GM12878 (cell line): Measurements from ENCODE around the gene KIAA1217. TPM values are rescaled to one million over a fixed set of nuclear protein-coding genes. Genes with fewer than 3 reads are reported as not detected.

Experiments used
- ATAC-seq: fragments of 200-7000 bp; cut with Tn5 transposase; 3 replicates; pipeline ENCODE4 v1.9.1; 2020; ENCODE audit warnings: mild to moderate bottlenecking, moderate library complexity
- BruUV-seq: library from RNA; stranded (reverse); fragments of 400-500 nt; replicated peaks from 2 replicates; lab custom pipeline; 2021; lab: Mats Ljungman, UMichigan
- CTCF ChIA-PET: fragments of 300-600 bp; sonication (Branson Sonifier 250); formaldehyde crosslinking; extraction: SDS; loops from one replicate; lab custom pipeline; 2021; ENCODE audit warnings: inconsistent platforms; lab: Yijun Ruan, JAX
- POLR2A ChIA-PET: fragments of 350-600 bp; formaldehyde crosslinking; extraction: SDS; loops from one replicate; lab custom pipeline; 2021; ENCODE audit warnings: inconsistent platforms; lab: Charles Lee
- RAD21 ChIA-PET: fragments of 300-600 bp; sonication (Branson Sonifier 250); formaldehyde crosslinking; loops from one replicate; lab custom pipeline; 2023; ENCODE audit warnings: antibody characterized with exemption; ENCODE audit not compliant: unreplicated experiment; lab: Charles Lee
- SMC1A ChIA-PET: fragments of 300-600 bp; sonication (Branson Sonifier 250); formaldehyde crosslinking; loops from one replicate; lab custom pipeline; 2023; ENCODE audit not compliant: unreplicated experiment, uncharacterized antibody; lab: Charles Lee
- DNase-seq: peaks from one replicate; pipeline ENCODE4 v3.0.0-alpha.2; 2011; ENCODE audit warnings: low read depth, low spot score
- FAIRE-seq: peaks from 3 replicates; lab custom pipeline; 2011; peaks lifted over from hg19 to GRCh38; lab: Jason Lieb, UNC
- H2AFZ ChIP-seq: 2 replicates; pipeline ENCODE4 v1.6.0; 2011; ENCODE audit warnings: low read depth, low read length, control low read depth; ENCODE audit not compliant: control insufficient read depth
- H3K27ac ChIP-seq: 2 replicates; pipeline ENCODE4 v1.5.1; 2011; ENCODE audit warnings: control low read depth; ENCODE audit not compliant: control insufficient read depth, insufficient read depth
- H3K27me3 ChIP-seq, 2 experiments: replicated peaks in 1 of 2; 2 replicates each; pipeline versions ENCODE4 v1.6.0 to v1.6.1; 2011; ENCODE audit warnings: low read length in 1 of 2; ENCODE audit not compliant: control insufficient read depth in 2 of 2, insufficient read depth in 2 of 2
- H3K36me3 ChIP-seq, 2 experiments: 2 replicates each; pipeline ENCODE4 v1.5.1; 2011; ENCODE audit warnings: low read length in 1 of 2; ENCODE audit not compliant: control insufficient read depth in 2 of 2, insufficient read depth in 2 of 2
- H3K4me1 ChIP-seq: 2 replicates; pipeline ENCODE4 v1.6.1; 2011; ENCODE audit warnings: mild to moderate bottlenecking, low read length, moderate library complexity, mixed read lengths; ENCODE audit not compliant: control insufficient read depth, insufficient read depth
- H3K4me2 ChIP-seq: 2 replicates; pipeline ENCODE4 v1.6.0; 2011; ENCODE audit warnings: control low read depth; ENCODE audit not compliant: control insufficient read depth, insufficient read depth
- H3K4me3 ChIP-seq: fragments of 200-600 bp; sonication (generic); 2 replicates; pipeline ENCODE4 v1.5.1; 2016
- H3K79me2 ChIP-seq: 2 replicates; pipeline ENCODE4 v1.6.0; 2011; ENCODE audit warnings: low read length; ENCODE audit not compliant: control insufficient read depth, insufficient read depth
- H3K9ac ChIP-seq: 2 replicates; pipeline ENCODE4 v1.8.0; 2011; ENCODE audit warnings: low read length, control low read depth, mixed read lengths; ENCODE audit not compliant: control insufficient read depth, insufficient read depth
- H3K9me3 ChIP-seq: replicated peaks from 3 replicates; pipeline ENCODE4 v1.5.1; 2011; ENCODE audit warnings: mild to moderate bottlenecking, low read length; ENCODE audit not compliant: control insufficient read depth, insufficient read depth
- H4K20me1 ChIP-seq: 2 replicates; pipeline ENCODE4 v1.6.0; 2011; ENCODE audit not compliant: control insufficient read depth, insufficient read depth
- BMI1 ChIP-seq: fragments of 450-650 bp; IDR thresholded peaks from 2 replicates; pipeline ENCODE4 v1.6.1; 2016; ENCODE audit warnings: mild to moderate bottlenecking, moderate library complexity, borderline replicate concordance
- CHD4 ChIP-seq: fragments of 200-600 bp; sonication (generic); IDR thresholded peaks from 2 replicates; pipeline ENCODE4 v1.6.1; 2016; ENCODE audit warnings: mild to moderate bottlenecking
- HCFC1 ChIP-seq: fragments of 150-350 bp; IDR thresholded peaks from 2 replicates; pipeline ENCODE4 v1.6.1; 2014; ENCODE audit warnings: low read length
- HDAC2 ChIP-seq: fragments of 200-600 bp; sonication (generic); IDR thresholded peaks from 2 replicates; pipeline ENCODE4 v1.6.1; 2017
- HDGF ChIP-seq: fragments of 450-650 bp; IDR thresholded peaks from 2 replicates; pipeline ENCODE4 v1.6.1; 2016; ENCODE audit warnings: antibody characterized with exemption
- HSF1 ChIP-seq: fragments of 150-350 bp; IDR thresholded peaks from 2 replicates; pipeline ENCODE4 v1.6.1; 2014; ENCODE audit warnings: mild to moderate bottlenecking, low read depth, low read length
- KDM1A ChIP-seq: fragments of 200-600 bp; sonication (generic); IDR thresholded peaks from 2 replicates; pipeline ENCODE4 v1.6.1; 2016; ENCODE audit warnings: borderline replicate concordance
- MAX ChIP-seq: IDR thresholded peaks from 2 replicates; pipeline ENCODE4 v1.6.1; 2012; ENCODE audit warnings: low read depth, low read length, improper control_type of control experiment
- MEF2B ChIP-seq: fragments of 450-650 bp; IDR thresholded peaks from 2 replicates; pipeline ENCODE4 v1.6.1; 2018; ENCODE audit warnings: mild to moderate bottlenecking, moderate library complexity; ENCODE audit not compliant: partially characterized antibody, poor library complexity, severe bottlenecking
- NR2C2 ChIP-seq: IDR thresholded peaks from 2 replicates; pipeline ENCODE4 v1.6.1; 2011; ENCODE audit warnings: borderline replicate concordance, low read depth; ENCODE audit not compliant: control insufficient read depth, insufficient read length
- POLR2A ChIP-seq: IDR thresholded peaks from 2 replicates; pipeline ENCODE4 v1.6.1; 2011; ENCODE audit warnings: low read depth, mild to moderate bottlenecking, low read length
- POLR2AphosphoS5 ChIP-seq: IDR thresholded peaks from 2 replicates; pipeline ENCODE4 v1.6.1; 2011; ENCODE audit warnings: mild to moderate bottlenecking, low read length, inconsistent platforms
- STAT3 ChIP-seq: IDR thresholded peaks from 2 replicates; pipeline ENCODE4 v1.6.1; 2011; ENCODE audit warnings: low read depth, low read length, improper control_type of control experiment
- TARDBP ChIP-seq: IDR thresholded peaks from 2 replicates; pipeline ENCODE4 v1.6.1; 2016; ENCODE audit warnings: borderline replicate concordance
- ZNF622 ChIP-seq: fragments of 450-650 bp; IDR thresholded peaks from 2 replicates; pipeline ENCODE4 v1.6.1; 2017; ENCODE audit warnings: mild to moderate bottlenecking, inconsistent platforms
- WGBS: methylation state at CpG from one replicate; pipeline ENCODE4 v1.1.6; 2016; ENCODE audit warnings: low lambda C conversion rate; ENCODE audit not compliant: insufficient replicate concordance, insufficient coverage; ENCODE audit errors: missing lambda C conversion rate; 5-methylcytosine and 5-hydroxymethylcytosine counted together
- in situ Hi-C: fragments of 300-500 bp; cut with MboI; formaldehyde crosslinking; loops from 9 replicates; pipeline ENCODE4 v1.14.3; 2018; ENCODE audit warnings: mixed read lengths
- intact Hi-C: fragments of 100-400 bp; cut with micrococcal nuclease; formaldehyde crosslinking; loops from one replicate; pipeline ENCODE4 v1.14.2; 2022; ENCODE audit not compliant: unreplicated experiment
- polyA plus RNA-seq, 11 experiments: library from polyadenylated mRNA; depleted of rRNA in 4 of 11; unstranded in 6 of 11; stranded (reverse) in 5 of 11; fragments of >200 nt; fragmentation: Nextera tagmentation in 4 of 11; fragmentation: Illumina TruSeq in 1 of 11; extraction: Ambion mirVana in 4 of 11; extraction: Trizol in 1 of 11; gene quantifications; 1 replicate in 1 of 11; 2 replicates in 10 of 11; pipeline versions ENCODE4 v1.2.1 to v1.2.3, GENCODE V29; 2011 to 2016; ENCODE audit warnings: inconsistent platforms in 2 of 11, missing spikeins in 2 of 11, low read depth in 1 of 11
- total RNA-seq, 4 experiments: library from RNA; depleted of rRNA in 3 of 4; stranded (reverse); fragments of >200 nt in 3 of 4; fragmentation: Illumina TruSeq in 1 of 4; extraction: Trizol in 1 of 4; gene quantifications; 2 replicates each; pipeline versions ENCODE4 v1.2.1 to v1.2.3, GENCODE V29; 2013 to 2021
- TF ChIP-seq, protein P1 (sequence below): IDR thresholded peaks from 2 replicates; pipeline ENCODE4 v1.6.1; 2011; ENCODE audit warnings: borderline replicate concordance, low read depth, mild to moderate bottlenecking, moderate library complexity, mixed read lengths, low read length; ENCODE audit not compliant: insufficient read depth; ENCODE audit errors: extremely low read length

Gene KIAA1217
- total and polyA plus RNA-seq, 10 of the 15 experiments (the other 5 are each of a cell fraction or from before 2014, with no cell fraction given), result 0.57 to 3.8 (median 2.1) TPM

- H2AFZ ChIP-seq, result no peak overlapping the region
- no peaks in the 10 kb centered on the region for H3K27me3 ChIP-seq
- no peaks in the 10 kb centered on the region for H3K36me3 ChIP-seq
- ATAC-seq, result no peak
- H3K4me2 ChIP-seq, result no peak overlapping the region
- no peaks in the 10 kb centered on the region for H3K4me1 ChIP-seq
- H3K9me3 ChIP-seq, result no peaks in the 10 kb centered on the region
- ChIA-PET SMC1A (interaction anchor here (0.8 to 2.4 kb wide), 5 partner anchors 8 to 88 kb away, joined by 3 to 10 read pairs (median 4); no protein-coding TSS in a partner anchor), POLR2A (no interaction called here)
- H3K9ac ChIP-seq, result no peak overlapping the region
- in situ Hi-C loops (no loop called here), intact Hi-C loops (no loop called here)
- DNase-seq, result no peak
- no peak overlapping the region for H3K4me3 ChIP-seq
- no peaks in the 10 kb centered on the region for H3K79me2 ChIP-seq
- no peak for TF ChIP-seq HCFC1
- TF ChIP-seq STAT3, result no peak
- TF ChIP-seq HDAC2, result no peak
- no peak for TF ChIP-seq TARDBP
- TF ChIP-seq HDGF, result no peak
- no peak for TF ChIP-seq CHD4
- no peak for TF ChIP-seq KDM1A
- no peak for TF ChIP-seq NR2C2
- no peak for TF ChIP-seq POLR2A
- TF ChIP-seq HSF1, result no peak
- TF ChIP-seq, protein P1, sequence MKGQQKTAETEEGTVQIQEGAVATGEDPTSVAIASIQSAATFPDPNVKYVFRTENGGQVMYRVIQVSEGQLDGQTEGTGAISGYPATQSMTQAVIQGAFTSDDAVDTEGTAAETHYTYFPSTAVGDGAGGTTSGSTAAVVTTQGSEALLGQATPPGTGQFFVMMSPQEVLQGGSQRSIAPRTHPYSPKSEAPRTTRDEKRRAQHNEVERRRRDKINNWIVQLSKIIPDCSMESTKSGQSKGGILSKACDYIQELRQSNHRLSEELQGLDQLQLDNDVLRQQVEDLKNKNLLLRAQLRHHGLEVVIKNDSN, result no peak
- TF ChIP-seq BMI1, result no peak
- TF ChIP-seq MAX, result no peak
- no peak for TF ChIP-seq MEF2B
- TF ChIP-seq ZNF622, result no peak
- no peak for TF ChIP-seq POLR2AphosphoS5
- TF ChIP-seq, all 136 proteins: peak for 0
- BruUV-seq, result no TSS peak
- ChIA-PET CTCF (interaction anchor here (1.0 to 2.5 kb wide), 5 partner anchors 11 to 441 kb away, joined by 3 to 8 read pairs (median 3); no protein-coding TSS in a partner anchor), RAD21 (interaction anchor here (1.6 kb wide), 1 partner anchor 55 kb away, joined by 3 read pairs; no protein-coding TSS in a partner anchor)
- Histone ChIP-seq H3K27ac (no peak overlapping the region), H4K20me1 (no peaks in the 10 kb centered on the region)
- 83% methylated on average over 5 of the region's 5 CpGs for WGBS
- FAIRE-seq, result no peak
Measured at GRCh38 chr10:24430591-24430990, 221.7 kb downstream of the KIAA1217 start.
